IMR-90 (cell line): ENCODE data around the gene BBS5. TPM values are rescaled to one million over a fixed set of nuclear protein-coding genes. Genes with fewer than 3 reads are reported as not detected.

Source experiments
- ATAC-seq: fragments of 200-7000 bp; cut with Tn5 transposase; 2 replicates; pipeline ENCODE4 v1.9.1; 2020; ENCODE audit warnings: low read depth, mild to moderate bottlenecking, moderate library complexity
- BruUV-seq: library from RNA; stranded (reverse); fragments of 400-500 nt; replicated peaks from 2 replicates; lab custom pipeline; 2021; lab: Mats Ljungman, UMichigan
- CTCF ChIA-PET: fragments of 300-600 bp; formaldehyde crosslinking; extraction: SDS; loops from one replicate; lab custom pipeline; 2021; ENCODE audit warnings: antibody characterized with exemption; lab: Yijun Ruan, JAX
- POLR2A ChIA-PET: fragments of 300-600 bp; sonication (Branson Sonifier 250); formaldehyde crosslinking; loops from one replicate; lab custom pipeline; 2022; ENCODE audit warnings: antibody characterized with exemption; ENCODE audit not compliant: unreplicated experiment; lab: Charles Lee
- DNase-seq: peaks from one replicate; pipeline ENCODE4 v3.0.0; 2013
- H2AFZ ChIP-seq: replicated peaks from 2 replicates; pipeline ENCODE3; 2013; ENCODE audit warnings: low read length, mild to moderate bottlenecking; ENCODE audit not compliant: poor library complexity
- H2AK5ac ChIP-seq: 2 replicates; pipeline ENCODE4 v1.6.1; 2013; ENCODE audit warnings: low read depth, low read length, inconsistent platforms
- H2AK9ac ChIP-seq: replicated peaks from 2 replicates; pipeline ENCODE3; 2013; ENCODE audit warnings: mild to moderate bottlenecking, low read depth, low read length, moderate library complexity; ENCODE audit not compliant: poor library complexity
- H2BK120ac ChIP-seq: 2 replicates; pipeline ENCODE4 v1.6.1; 2013; ENCODE audit warnings: low read depth, low read length, inconsistent platforms
- H2BK15ac ChIP-seq: 3 replicates; pipeline ENCODE4 v1.6.1; 2013; ENCODE audit warnings: low read depth, low read length, inconsistent platforms
- H2BK20ac ChIP-seq: 2 replicates; pipeline ENCODE4 v1.6.1; 2013; ENCODE audit warnings: low read depth, mild to moderate bottlenecking, inconsistent platforms, low read length, moderate library complexity
- H2BK5ac ChIP-seq: 2 replicates; pipeline ENCODE4 v1.6.1; 2013; ENCODE audit warnings: mild to moderate bottlenecking, low read depth, low read length, inconsistent platforms; ENCODE audit not compliant: poor library complexity, severe bottlenecking
- H3K14ac ChIP-seq: replicated peaks from 2 replicates; pipeline ENCODE4 v1.6.1; 2013; ENCODE audit warnings: low read depth, low read length, inconsistent platforms
- H3K18ac ChIP-seq: 2 replicates; pipeline ENCODE4 v1.6.1; 2013; ENCODE audit warnings: low read depth, low read length, control low read depth
- H3K23ac ChIP-seq: 2 replicates; pipeline ENCODE4 v1.6.1; 2013; ENCODE audit warnings: low read depth, low read length, inconsistent platforms
- H3K27ac ChIP-seq: 2 replicates; pipeline ENCODE4 v1.5.1; 2013; ENCODE audit warnings: mild to moderate bottlenecking, control low read depth, low read length; ENCODE audit not compliant: insufficient read depth
- H3K27me3 ChIP-seq: 2 replicates; pipeline ENCODE4 v1.6.1; 2013; ENCODE audit warnings: low read length; ENCODE audit not compliant: control insufficient read depth, insufficient read depth
- H3K36me3 ChIP-seq: 2 replicates; pipeline ENCODE4 v1.6.1; 2013; ENCODE audit warnings: low read length, mixed read lengths; ENCODE audit not compliant: control insufficient read depth, insufficient read depth
- H3K4ac ChIP-seq: 2 replicates; pipeline ENCODE4 v1.6.1; 2013; ENCODE audit warnings: low read depth, low read length, inconsistent platforms
- H3K4me1 ChIP-seq: 2 replicates; pipeline ENCODE4 v1.6.1; 2013; ENCODE audit warnings: low read length, mixed read lengths; ENCODE audit not compliant: control insufficient read depth, insufficient read depth
- H3K4me2 ChIP-seq: 2 replicates; pipeline ENCODE4 v1.6.1; 2013; ENCODE audit warnings: low read depth, mild to moderate bottlenecking, control low read depth, low read length, moderate library complexity
- H3K4me3 ChIP-seq: 2 replicates; pipeline ENCODE4 v1.5.1; 2013; ENCODE audit warnings: low read depth, mild to moderate bottlenecking, control low read depth, low read length, moderate library complexity; ENCODE audit not compliant: insufficient read depth
- H3K56ac ChIP-seq: 2 replicates; pipeline ENCODE4 v1.6.1; 2013; ENCODE audit warnings: low read length, inconsistent platforms; ENCODE audit not compliant: insufficient read depth; ENCODE audit errors: extremely low read depth
- H3K79me1 ChIP-seq, 2 experiments: 2 replicates each; pipeline ENCODE4 v1.6.1; 2013; ENCODE audit warnings: low read length in 2 of 2, inconsistent platforms in 1 of 2, low read depth in 1 of 2
- H3K9ac ChIP-seq: 2 replicates; pipeline ENCODE4 v1.6.1; 2013; ENCODE audit warnings: low read depth, low read length, control low read depth
- H3K9me1 ChIP-seq: 2 replicates; pipeline ENCODE4 v1.6.1; 2013; ENCODE audit warnings: low read length, inconsistent platforms; ENCODE audit not compliant: insufficient read depth
- H3K9me3 ChIP-seq: 2 replicates; pipeline ENCODE4 v1.6.1; 2013; ENCODE audit warnings: low read length; ENCODE audit not compliant: control insufficient read depth, insufficient read depth
- H4K20me1 ChIP-seq: 2 replicates; pipeline ENCODE4 v1.6.1; 2013; ENCODE audit warnings: low read length, inconsistent platforms; ENCODE audit not compliant: insufficient read depth
- H4K5ac ChIP-seq: 2 replicates; pipeline ENCODE4 v1.6.1; 2013; ENCODE audit warnings: mild to moderate bottlenecking, low read depth, low read length, control low read depth
- H4K8ac ChIP-seq, 2 experiments: 2 replicates each; pipeline ENCODE4 v1.6.1; 2013; ENCODE audit warnings: low read depth in 2 of 2, low read length in 2 of 2, control low read depth in 1 of 2, inconsistent platforms in 1 of 2
- H4K91ac ChIP-seq: 2 replicates; pipeline ENCODE4 v1.6.1; 2013; ENCODE audit warnings: low read depth, low read length, inconsistent platforms; ENCODE audit not compliant: insufficient read depth
- BHLHE40 ChIP-seq: fragments of 150-350 bp; IDR thresholded peaks from 2 replicates; pipeline ENCODE4 v1.6.1; 2016; ENCODE audit warnings: mild to moderate bottlenecking, low read depth, low read length
- CEBPB ChIP-seq: IDR thresholded peaks from 2 replicates; pipeline ENCODE4 v1.6.1; 2012; ENCODE audit warnings: low read depth, low read length, improper control_type of control experiment
- CTCF ChIP-seq: conservative IDR thresholded peaks from 2 replicates; pipeline ENCODE4 v1.5.1; 2012; ENCODE audit warnings: mild to moderate bottlenecking, low read depth, low read length, improper control_type of control experiment
- MXI1 ChIP-seq: IDR thresholded peaks from 2 replicates; pipeline ENCODE4 v1.6.1; 2012; ENCODE audit warnings: low read depth, mild to moderate bottlenecking, low read length, moderate library complexity, borderline replicate concordance
- NFE2L2 ChIP-seq: fragments of 150-350 bp; IDR thresholded peaks from 2 replicates; pipeline ENCODE4 v1.6.1; 2016; ENCODE audit warnings: low read depth, mild to moderate bottlenecking, low read length
- RCOR1 ChIP-seq: IDR thresholded peaks from 2 replicates; pipeline ENCODE4 v1.6.1; 2012; ENCODE audit warnings: mild to moderate bottlenecking, low read length, improper control_type of control experiment; ENCODE audit not compliant: insufficient replicate concordance
- RFX5 ChIP-seq: IDR thresholded peaks from 2 replicates; pipeline ENCODE4 v1.8.0; 2012; ENCODE audit warnings: low read depth, mild to moderate bottlenecking, low read length, moderate library complexity
- WGBS, 2 experiments: methylation state at CpG; one replicate each; pipeline versions ENCODE4 v1.1.5 to v1.1.7; 2013; ENCODE audit warnings: missing lambda C conversion rate in 2 of 2; ENCODE audit not compliant: insufficient read length in 1 of 2; ENCODE audit errors: extremely low coverage in 2 of 2; 5-methylcytosine and 5-hydroxymethylcytosine counted together
- dilution Hi-C: fragments of 300-500 bp; cut with HindIII; formaldehyde crosslinking; loops from one replicate; pipeline ENCODE4 v1.14.3; 2018; ENCODE audit warnings: low sequenced_read_pairs; ENCODE audit not compliant: unreplicated experiment
- in situ Hi-C: fragments of 300-500 bp; cut with MboI; formaldehyde crosslinking; loops from 3 replicates; pipeline ENCODE4 v1.14.3; 2019; ENCODE audit warnings: low sequenced_read_pairs, inconsistent platforms, mixed read lengths
- intact Hi-C: fragments of 100-400 bp; cut with micrococcal nuclease; formaldehyde crosslinking; loops from 2 replicates; pipeline ENCODE4 v1.10.0; 2022
- polyA plus RNA-seq, 3 experiments: library from polyadenylated mRNA; depleted of rRNA; stranded (reverse); fragments of >200 nt; gene quantifications; 2 replicates each; pipeline ENCODE4 v1.2.3, GENCODE V29; 2012; ENCODE audit warnings: low replicate concordance in 1 of 3
- total RNA-seq: library from RNA; depleted of rRNA; stranded (reverse); fragments of >200 nt; gene quantifications from 2 replicates; pipeline ENCODE4 v1.2.3, GENCODE V29; 2012

Gene BBS5
- total and polyA plus RNA-seq, 2 of the 4 experiments (the other 2 are of a cell fraction), result 1.4 to 4.1 TPM

GRCh38 chr2:169478745-169479256 lies 493 bp upstream of the BBS5 start:
- Histone ChIP-seq H2BK120ac (peak overlapping the region; percentile 82; the same call in 1 of the 2 replicates), H3K9me3 (no peaks in the 10 kb centered on the region), H3K9me1 (0 out of 2 replicates have a peak, but pooled peaks cover 8% of the 10 kb centered on the region), H3K14ac (peak overlapping the region; percentile 94), H3K4ac (peak overlapping the region; percentile 92), H4K8ac (peak overlapping the region; percentile 91 to 98), H3K4me1 (peaks cover 8% of the 10 kb centered on the region), H2BK5ac (peak overlapping the region; percentile 54), H3K27ac (peak overlapping the region; percentile 52), H4K91ac (peak overlapping the region; percentile 72), H3K4me2 (peak overlapping the region; percentile 91), H4K20me1 (no peaks in the 10 kb centered on the region), H2AK9ac (peak overlapping the region; percentile 88), H3K23ac (peak overlapping the region; percentile 88; the same call in 1 of the 2 replicates), H3K18ac (peak overlapping the region; percentile 50), H2BK15ac (peak overlapping the region; percentile 62; the same call in 1 of the 3 replicates), H2BK20ac (no peak overlapping the region), H3K36me3 (0 out of 2 replicates have a peak, but pooled peaks cover 1% of the 10 kb centered on the region), H3K9ac (peak overlapping the region; percentile 68), H3K56ac (peak overlapping the region; percentile 66; the same call in 1 of the 2 replicates), H4K5ac (peak overlapping the region; percentile 95), H2AK5ac (no peak overlapping the region; the same call in 1 of the 2 replicates), H3K27me3 (no peaks in the 10 kb centered on the region), H2AFZ (peak overlapping the region; percentile 97), H3K79me1 (peaks cover 0 to 14% of the 10 kb centered on the region in 2 experiments; a peak in 2 of 4 replicates), H3K4me3 (peak overlapping the region; percentile 60)
- dilution Hi-C loops, result no loop called here
- ChIA-PET POLR2A (no interaction called here), CTCF (interaction anchor here (0.9 to 2.0 kb wide), 4 partner anchors 8 to 26 kb away, joined by 3 to 9 read pairs (median 8); no protein-coding TSS in a partner anchor)
- intact Hi-C loops, result loop anchor here (2.0 kb wide), 1 partner anchor 320 kb away; the partner anchor contains the start of gene SSB
- no peak for DNase-seq
- no TSS peak for BruUV-seq
- 75% methylated on average over 5 of the region's 14 CpGs; no CpG with 5 or more reads in 1 of the 2 experiments for WGBS, 2 experiments
- in situ Hi-C loops, result no loop called here
- no peak for TF ChIP-seq CEBPB
- no peak for TF ChIP-seq RCOR1
- no peak for TF ChIP-seq CTCF
- no peak for TF ChIP-seq RFX5
- no peak for TF ChIP-seq MXI1
- TF ChIP-seq BHLHE40, result no peak
- no peak for TF ChIP-seq NFE2L2
- no peak for ATAC-seq
